Effector CD8-positive, alpha-beta T cell (primary cell): ENCODE data around the gene ALDH4A1.

Experiments used
- DNase-seq: peaks from one replicate; lab custom pipeline; 2025; lab: John Stamatoyannopoulos, UW

The ALDH4A1 gene

GRCh38 chr1:18939398-18940302 lies 37.3 kb upstream of the ALDH4A1 start:
- DNase-seq: no peak

GRCh38 chr1:18938707-18939070 lies 36.3 kb upstream of the ALDH4A1 start:
- DNase-seq: no peak

- no peak for DNase-seq
Observed at GRCh38 chr1:18938008-18938706, 35.8 kb upstream of the ALDH4A1 start.

- no peak for DNase-seq
Observed at GRCh38 chr1:18937539-18937938, 35.2 kb upstream of the ALDH4A1 start.

- DNase-seq: no peak
Observed at GRCh38 chr1:18936814-18937481, 34.6 kb upstream of the ALDH4A1 start.

GRCh38 chr1:18936471-18936813 lies 34.1 kb upstream of the ALDH4A1 start:
- DNase-seq: no peak

GRCh38 chr1:18934205-18935000 lies 32.0 kb upstream of the ALDH4A1 start:
- DNase-seq: no peak

GRCh38 chr1:18932879-18933278 lies 30.5 kb upstream of the ALDH4A1 start:
- no peak for DNase-seq

GRCh38 chr1:18932387-18932786 lies 30.0 kb upstream of the ALDH4A1 start:
- no peak for DNase-seq

- DNase-seq: no peak
Observed at GRCh38 chr1:18931730-18932129, 29.4 kb upstream of the ALDH4A1 start.

- no peak for DNase-seq
Observed at GRCh38 chr1:18929686-18930085, 27.3 kb upstream of the ALDH4A1 start.

- DNase-seq: no peak
Observed at GRCh38 chr1:18928985-18929384, 26.6 kb upstream of the ALDH4A1 start.

- DNase-seq: no peak
Observed at GRCh38 chr1:18928406-18928805, 26.1 kb upstream of the ALDH4A1 start.

- no peak for DNase-seq
Observed at GRCh38 chr1:18927654-18928272, 25.4 kb upstream of the ALDH4A1 start.

GRCh38 chr1:18927082-18927653 lies 24.8 kb upstream of the ALDH4A1 start:
- DNase-seq: no peak

- DNase-seq: peak; percentile 41
Observed at GRCh38 chr1:18926315-18927081, 24.1 kb upstream of the ALDH4A1 start.

- no peak for DNase-seq
Observed at GRCh38 chr1:18925279-18925678, 22.9 kb upstream of the ALDH4A1 start.

- DNase-seq: no peak
Observed at GRCh38 chr1:18924221-18924691, 21.9 kb upstream of the ALDH4A1 start.

GRCh38 chr1:18923756-18924211 lies 21.4 kb upstream of the ALDH4A1 start:
- no peak for DNase-seq
